ENCODE results near the gene IGFL3. TPM values are rescaled to one million over a fixed set of nuclear protein-coding genes. Genes with fewer than 3 reads are reported as not detected.
"Not testable (repeated sequence)": the region's sequence is repeated elsewhere in the genome, so short reads cannot be mapped to it uniquely, and the experiment has no call there.

The IGFL3 gene
- total RNA-seq = not detected
- long read RNA-seq = 0 reads

DNA sequence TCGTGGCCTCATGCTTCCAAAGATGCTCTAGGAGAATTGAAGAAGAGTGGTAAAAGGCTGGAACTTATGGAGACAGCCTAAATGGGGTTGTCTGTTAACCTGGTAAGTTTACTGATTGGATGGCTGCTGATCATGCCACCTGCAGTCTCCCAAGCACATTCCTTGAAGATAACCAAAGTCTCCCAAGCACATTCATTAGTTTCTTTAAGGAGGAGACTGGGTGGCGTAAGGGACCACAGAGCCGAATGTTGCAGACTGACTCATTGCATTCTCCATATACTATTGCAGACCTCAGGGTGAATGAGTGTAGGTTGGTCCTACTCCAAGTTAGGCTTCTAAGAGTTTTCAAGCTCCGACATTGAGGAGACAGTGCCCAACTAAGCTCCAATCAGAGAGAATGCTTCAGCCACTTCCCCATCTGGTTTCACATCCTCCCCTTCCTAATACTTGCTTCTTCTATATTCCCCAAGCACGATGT, at the start of gene IGFL3:
Gene IGFL3 (minus strand): TSS at position 51 of the 478 bp plus-strand sequence. CDS start 39 bp downstream, at position 12.
- intact Hi-C loops (cut with DNase I) = no loop called here
- H3K27ac ChIP-seq = no peak within 1 kb of the TSS
- H3K27me3 ChIP-seq = peaks cover 0 to 3% of the 10 kb centered on the region in 2 donors
- no peaks in the 10 kb centered on the region for H3K9me3 ChIP-seq
- no peak for DNase-seq
- peak in 3 of 4 donors; percentile 25 to 52 (median 50) for ATAC-seq
- H3K4me3 ChIP-seq = no peak within 1 kb of the TSS
- H3K36me3 ChIP-seq = no peaks in the 10 kb centered on the region
- no peaks in the 10 kb centered on the region for H3K4me1 ChIP-seq
- WGBS (ENCODE audit: insufficient coverage, low coverage, low lambda C conversion rate, missing lambda C conversion rate) = 73% methylated on average over 4 of the region's 5 CpGs
- no peak for TF ChIP-seq POLR2A (IDR thresholded peaks at IDR 0.05)
- TF ChIP-seq, protein P1, sequence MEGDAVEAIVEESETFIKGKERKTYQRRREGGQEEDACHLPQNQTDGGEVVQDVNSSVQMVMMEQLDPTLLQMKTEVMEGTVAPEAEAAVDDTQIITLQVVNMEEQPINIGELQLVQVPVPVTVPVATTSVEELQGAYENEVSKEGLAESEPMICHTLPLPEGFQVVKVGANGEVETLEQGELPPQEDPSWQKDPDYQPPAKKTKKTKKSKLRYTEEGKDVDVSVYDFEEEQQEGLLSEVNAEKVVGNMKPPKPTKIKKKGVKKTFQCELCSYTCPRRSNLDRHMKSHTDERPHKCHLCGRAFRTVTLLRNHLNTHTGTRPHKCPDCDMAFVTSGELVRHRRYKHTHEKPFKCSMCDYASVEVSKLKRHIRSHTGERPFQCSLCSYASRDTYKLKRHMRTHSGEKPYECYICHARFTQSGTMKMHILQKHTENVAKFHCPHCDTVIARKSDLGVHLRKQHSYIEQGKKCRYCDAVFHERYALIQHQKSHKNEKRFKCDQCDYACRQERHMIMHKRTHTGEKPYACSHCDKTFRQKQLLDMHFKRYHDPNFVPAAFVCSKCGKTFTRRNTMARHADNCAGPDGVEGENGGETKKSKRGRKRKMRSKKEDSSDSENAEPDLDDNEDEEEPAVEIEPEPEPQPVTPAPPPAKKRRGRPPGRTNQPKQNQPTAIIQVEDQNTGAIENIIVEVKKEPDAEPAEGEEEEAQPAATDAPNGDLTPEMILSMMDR (IDR thresholded peaks at IDR 0.05) = no peak

DNA sequence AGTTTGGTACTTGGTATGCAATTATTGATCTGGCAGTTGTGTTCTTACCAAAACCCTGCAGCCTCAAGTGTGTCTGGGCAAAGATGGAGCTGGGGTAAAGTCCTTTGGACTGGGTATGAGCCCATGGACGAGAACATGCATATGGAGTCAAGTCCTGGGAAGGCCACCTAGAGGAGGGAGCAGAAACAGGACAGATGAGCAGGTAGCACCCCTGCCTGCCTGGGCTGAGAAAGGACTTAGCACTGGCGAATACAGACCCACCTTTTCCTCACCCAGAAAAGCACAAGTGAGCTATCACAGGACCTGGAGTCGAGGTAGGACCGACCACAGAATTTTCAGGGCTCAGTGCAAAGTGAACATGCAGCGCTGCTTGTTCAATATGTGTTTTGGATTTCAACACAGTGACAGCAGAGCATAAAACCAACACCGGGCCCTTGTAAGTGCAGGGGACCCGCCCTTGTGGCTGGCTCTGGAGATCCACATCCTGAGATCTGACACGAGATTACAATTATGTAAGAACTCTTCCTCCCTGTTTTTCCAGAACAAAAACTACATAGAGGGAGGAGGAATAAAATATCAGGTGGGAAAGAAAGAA, 49.5 kb upstream of the IGFL3 start:
- Histone ChIP-seq H3K27ac (no peak overlapping the region), H3K36me3 (no peaks in the 10 kb centered on the region), H3K4me3 (no peak overlapping the region), H3K27me3 (no peaks in the 10 kb centered on the region), H3K4me1 (no peaks in the 10 kb centered on the region), H3K9me3 (no peaks in the 10 kb centered on the region)
- WGBS (ENCODE audit: insufficient coverage, low coverage, low lambda C conversion rate, missing lambda C conversion rate) = 30% methylated on average over 5 of the region's 8 CpGs
- intact Hi-C loops (cut with DNase I) = no loop called here
- TF ChIP-seq, protein P1 (IDR thresholded peaks at IDR 0.05) = no peak
- TF ChIP-seq POLR2A (IDR thresholded peaks at IDR 0.05) = no peak
- DNase-seq (no peak), ATAC-seq (peak in 1 of 4 donors; percentile 27)

DNA sequence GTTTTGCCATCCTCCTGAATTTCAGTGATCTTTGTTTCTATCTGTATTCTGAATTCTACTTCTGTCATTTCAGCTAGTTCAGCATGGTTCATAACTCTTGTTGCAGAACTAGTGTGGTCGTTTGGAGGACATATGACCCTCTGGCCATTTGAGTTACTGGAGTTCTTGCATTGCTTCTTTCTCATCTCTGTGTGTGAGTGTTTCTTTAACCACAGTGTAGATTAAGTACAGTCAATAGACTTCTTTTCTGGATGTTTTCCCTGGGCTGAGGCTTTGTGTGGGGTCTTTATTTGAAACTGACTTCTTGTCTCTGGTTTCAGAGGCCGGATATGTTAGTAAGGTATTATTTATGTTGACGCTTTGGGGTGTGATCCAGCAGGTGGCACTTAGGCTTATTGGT, 38.2 kb upstream of the IGFL3 start:
- H3K36me3 ChIP-seq = no peaks in the 10 kb centered on the region
- no peak overlapping the region for H3K27ac ChIP-seq
- DNase-seq = no peak
- WGBS (ENCODE audit: insufficient coverage, low coverage, low lambda C conversion rate, missing lambda C conversion rate) = 56% methylated on average over 3 of the region's 3 CpGs
- no peak overlapping the region for H3K4me3 ChIP-seq
- TF ChIP-seq, protein P1 (IDR thresholded peaks at IDR 0.05) = no peak
- TF ChIP-seq POLR2A (IDR thresholded peaks at IDR 0.05) = no peak
- H3K27me3 ChIP-seq = no peaks in the 10 kb centered on the region
- no peaks in the 10 kb centered on the region for H3K9me3 ChIP-seq
- no peaks in the 10 kb centered on the region for H3K4me1 ChIP-seq
- ATAC-seq = no peak
- intact Hi-C loops (cut with DNase I) = no loop called here

DNA sequence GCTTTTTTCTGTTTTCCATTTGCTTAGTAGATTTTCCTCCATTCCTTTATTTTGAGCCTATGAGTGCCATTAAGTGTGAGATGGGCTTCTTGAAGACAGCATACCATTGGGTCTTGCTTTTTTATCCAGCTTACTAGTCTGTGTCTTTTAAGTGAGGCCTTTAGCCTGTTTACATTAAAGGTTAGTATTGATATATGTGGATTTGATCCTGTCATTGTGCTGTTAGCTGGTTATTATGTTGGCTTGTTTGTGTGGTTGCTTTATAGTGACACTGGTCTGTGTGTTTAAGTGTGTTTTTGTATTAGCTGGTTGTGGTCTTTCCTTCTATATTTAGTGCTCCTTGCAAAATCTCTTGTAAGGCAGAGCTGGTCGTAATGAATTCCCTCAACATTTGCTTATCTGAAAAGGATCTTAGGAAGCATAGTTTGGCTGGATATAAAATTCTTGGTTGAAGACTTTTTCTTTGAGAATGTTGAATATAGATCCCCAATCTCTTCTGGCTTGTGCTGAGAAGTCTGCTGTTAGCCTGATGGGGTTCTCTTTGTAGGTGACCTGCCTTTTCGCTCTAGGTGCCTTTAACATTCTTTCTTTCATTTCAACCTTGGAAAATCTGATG, 37.3 kb upstream of the IGFL3 start:
- H3K36me3 ChIP-seq; ATAC-seq; H3K9me3 ChIP-seq; DNase-seq; H3K27me3 ChIP-seq; H3K4me1 ChIP-seq; intact Hi-C loops (cut with DNase I); H3K4me3 ChIP-seq; H3K27ac ChIP-seq: not testable (repeated sequence)
- WGBS (ENCODE audit: insufficient coverage, low coverage, low lambda C conversion rate, missing lambda C conversion rate) = 46% methylated on average over 2 of the region's 2 CpGs

DNA sequence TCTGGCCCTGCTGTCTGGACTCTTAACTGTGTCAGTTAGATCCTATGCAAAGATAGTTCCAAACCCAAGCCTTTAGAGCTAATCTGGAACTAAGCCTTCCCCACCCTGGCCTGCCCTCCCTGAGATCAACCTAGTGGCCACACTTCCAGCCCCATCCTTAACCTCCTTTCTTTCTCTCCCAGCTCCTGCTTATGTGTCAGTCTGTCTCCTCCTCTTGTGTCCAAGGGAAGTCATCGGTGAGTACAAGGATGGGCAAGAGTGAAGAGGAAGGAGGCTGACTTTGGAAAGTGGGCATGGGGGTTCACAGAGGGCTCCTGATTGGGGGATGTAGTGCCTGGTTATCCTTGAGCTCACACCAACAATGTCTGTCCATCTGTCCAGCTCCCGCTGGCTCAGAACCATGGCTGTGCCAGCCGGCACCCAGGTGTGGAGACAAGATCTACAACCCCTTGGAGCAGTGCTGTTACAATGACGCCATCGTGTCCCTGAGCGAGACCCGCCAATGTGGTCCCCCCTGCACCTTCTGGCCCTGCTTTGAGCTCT, 35.8 kb upstream of the IGFL3 start:
- DNase-seq = no peak
- Histone ChIP-seq H3K4me1 (no peaks in the 10 kb centered on the region), H3K27me3 (no peaks in the 10 kb centered on the region), H3K36me3 (no peaks in the 10 kb centered on the region), H3K4me3 (no peak overlapping the region), H3K9me3 (no peaks in the 10 kb centered on the region), H3K27ac (no peak overlapping the region)
- no peak for ATAC-seq
- TF ChIP-seq, protein P1 (IDR thresholded peaks at IDR 0.05) = no peak
- no peak for TF ChIP-seq POLR2A (IDR thresholded peaks at IDR 0.05)
- intact Hi-C loops (cut with DNase I) = no loop called here
- WGBS (ENCODE audit: insufficient coverage, low coverage, low lambda C conversion rate, missing lambda C conversion rate) = 80% methylated on average over 3 of the region's 7 CpGs

Measured in right lobe of liver (tissue), 6 donors.